HCT116 (cell line): Measurements from ENCODE around the gene ALAS2.

Experiments used
- CTCF ChIP-seq, 3 experiments: fragments of 200-600 bp in 1 of 3; sonication (generic) in 1 of 3; IDR thresholded peaks in 2 of 3; conservative IDR thresholded peaks in 1 of 3; 2 replicates each; pipeline ENCODE4 v1.5.1; 2012 to 2017; ENCODE audit warnings: low read depth in 2 of 3, low read length in 2 of 3, antibody characterized with exemption in 1 of 3, borderline replicate concordance in 1 of 3, control low read depth in 1 of 3, mild to moderate bottlenecking in 1 of 3, mixed read lengths in 1 of 3, mixed run types in 1 of 3, moderate library complexity in 1 of 3; ENCODE audit not compliant: insufficient read depth in 1 of 3
- ELF1 ChIP-seq: IDR thresholded peaks from 2 replicates; pipeline ENCODE4 v1.6.1; 2012; ENCODE audit warnings: low read depth, borderline replicate concordance
- EZH2phosphoT487 ChIP-seq: fragments of 200-600 bp; IDR thresholded peaks from 2 replicates; pipeline ENCODE4 v1.6.1; 2018; ENCODE audit warnings: antibody characterized with exemption, borderline replicate concordance
- POLR2A ChIP-seq: IDR thresholded peaks from 2 replicates; pipeline ENCODE4 v1.7.0; 2011; ENCODE audit warnings: borderline replicate concordance; ENCODE audit not compliant: insufficient read depth, insufficient read length; ENCODE audit errors: extremely low read depth
- POLR2AphosphoS5 ChIP-seq: IDR thresholded peaks from 2 replicates; pipeline ENCODE4 v1.6.1; 2011; ENCODE audit warnings: mild to moderate bottlenecking, low read depth, low read length, moderate library complexity
- SP1 ChIP-seq: IDR thresholded peaks from 2 replicates; pipeline ENCODE4 v1.6.1; 2012; ENCODE audit warnings: low read depth
- YY1 ChIP-seq: IDR thresholded peaks from 2 replicates; pipeline ENCODE4 v1.6.1; 2011; ENCODE audit warnings: low read length, low read depth, moderate library complexity, mild to moderate bottlenecking; ENCODE audit not compliant: insufficient replicate concordance; ENCODE audit errors: extremely low read depth
- ZNF274 ChIP-seq: fragments of 200-500 bp; sonication (Bioruptor generic); IDR thresholded peaks from 2 replicates; pipeline ENCODE4 v1.6.1; 2014; ENCODE audit warnings: mild to moderate bottlenecking, low read depth, low read length, inconsistent platforms

- TF ChIP-seq CTCF (IDR thresholded peaks at IDR 0.05 in 2 of 3, conservative IDR thresholded peaks at IDR 0.05 in 1 of 3; ENCODE audit: borderline replicate concordance in 1 of 3, insufficient read depth in 1 of 3, low read depth in 2 of 3, low read length in 2 of 3), result no peak
- no peak for TF ChIP-seq SP1
- no peak for TF ChIP-seq POLR2AphosphoS5
- no peak for TF ChIP-seq EZH2phosphoT487
- no peak for TF ChIP-seq POLR2A
- TF ChIP-seq ZNF274, result no peak
- no peak for TF ChIP-seq ELF1
- TF ChIP-seq YY1, result no peak
Measured at GRCh38 chrX:54980334-54980733, 50.4 kb downstream of the ALAS2 start.
